Activated CD4-positive, CD25-positive, alpha-beta regulatory T cell treated with anti-CD3 and anti-CD28 coated beads, Interleukin-2, amount 50 U/mL, for 16 hours (primary cell): ENCODE data around the gene VWA3B.
"Not testable (repeated sequence)": the region's sequence is repeated elsewhere in the genome, so short reads cannot be mapped to it uniquely, and the experiment has no call there.

Experiments
- DNase-seq: peaks from one replicate; pipeline ENCODE4 v3.0.0-alpha.2; 2020; ENCODE audit warnings: low read depth, low spot score

Gene VWA3B

GRCh38 chr2:98298683-98299164, 211.8 kb downstream of the VWA3B start:
- DNase-seq = no peak

GRCh38 chr2:98299211-98299905, 212.4 kb downstream of the VWA3B start:
- DNase-seq = no peak

- no peak for DNase-seq
These were observed 213.3 kb downstream of the VWA3B start for GRCh38 chr2:98300141-98300874.

- DNase-seq = no peak
These were observed 214.5 kb downstream of the VWA3B start for GRCh38 chr2:98301469-98301868.

- not testable (repeated sequence) for DNase-seq
These were observed 220.2 kb downstream of the VWA3B start for GRCh38 chr2:98307131-98307696.

- DNase-seq = no peak
These were observed 221.1 kb downstream of the VWA3B start for GRCh38 chr2:98308068-98308467.

GRCh38 chr2:98308532-98308931, 221.6 kb downstream of the VWA3B start:
- no peak for DNase-seq

- no peak for DNase-seq
These were observed 222.6 kb downstream of the VWA3B start for GRCh38 chr2:98309580-98309979.

GRCh38 chr2:98310010-98310409, 223.0 kb downstream of the VWA3B start:
- DNase-seq = no peak

GRCh38 chr2:98311090-98311489, 224.1 kb downstream of the VWA3B start:
- no peak for DNase-seq

- no peak for DNase-seq
These were observed 225.0 kb downstream of the VWA3B start for GRCh38 chr2:98311771-98312545.

GRCh38 chr2:98313492-98314250, 226.7 kb downstream of the VWA3B start:
- no peak for DNase-seq

- DNase-seq = no peak
These were observed 227.3 kb downstream of the VWA3B start for GRCh38 chr2:98314251-98314650.

GRCh38 chr2:98315957-98316356, 229.0 kb downstream of the VWA3B start:
- no peak for DNase-seq

GRCh38 chr2:98317214-98317613, 230.2 kb downstream of the VWA3B start:
- no peak for DNase-seq

- not testable (repeated sequence) for DNase-seq
These were observed 233.2 kb downstream of the VWA3B start for GRCh38 chr2:98320171-98320570.

- DNase-seq = no peak
These were observed 237.2 kb downstream of the VWA3B start for GRCh38 chr2:98324181-98324580.

- no peak for DNase-seq
These were observed 240.8 kb downstream of the VWA3B start for GRCh38 chr2:98327776-98328175.

- no peak for DNase-seq
These were observed 242.6 kb downstream of the VWA3B start for GRCh38 chr2:98329549-98329948.

GRCh38 chr2:98332989-98333388, 246.0 kb downstream of the VWA3B start:
- no peak for DNase-seq

GRCh38 chr2:98333922-98334321, 247.0 kb downstream of the VWA3B start:
- DNase-seq = no peak
